CD1c-positive myeloid dendritic cell (primary cell): ENCODE data around the gene SNW1.
"Not testable (repeated sequence)": the region's sequence is repeated elsewhere in the genome, so short reads cannot be mapped to it uniquely, and the experiment has no call there.

Experiments used
- DNase-seq: peaks from one replicate; pipeline ENCODE4 v3.0.0-alpha.2; 2016; ENCODE audit errors: extremely low spot score

Gene SNW1

GRCh38 chr14:77747425-77747824 is 13.5 kb downstream of the SNW1 start:
- not testable (repeated sequence) for DNase-seq

GRCh38 chr14:77746064-77746702 is 14.8 kb downstream of the SNW1 start:
- DNase-seq = no peak

- no peak for DNase-seq
These were observed 19.5 kb downstream of the SNW1 start for GRCh38 chr14:77741438-77741837.

- no peak for DNase-seq
These were observed 22.3 kb downstream of the SNW1 start for GRCh38 chr14:77738559-77739250.

- no peak for DNase-seq
These were observed 29.9 kb downstream of the SNW1 start for GRCh38 chr14:77730976-77731497.

- no peak for DNase-seq
These were observed 38.7 kb downstream of the SNW1 start for GRCh38 chr14:77722301-77722700.

GRCh38 chr14:77721437-77721836 is 39.5 kb downstream of the SNW1 start:
- DNase-seq = no peak

GRCh38 chr14:77717608-77718305 is 43.2 kb downstream of the SNW1 start:
- DNase-seq = no peak

- no peak for DNase-seq
These were observed 46.0 kb downstream of the SNW1 start for GRCh38 chr14:77714926-77715325.

- DNase-seq = no peak
These were observed 50.6 kb downstream of the SNW1 start for GRCh38 chr14:77710364-77710763.

GRCh38 chr14:77709412-77709811 is 51.5 kb downstream of the SNW1 start:
- no peak for DNase-seq

- DNase-seq = no peak
These were observed 52.2 kb downstream of the SNW1 start for GRCh38 chr14:77708749-77709148.

GRCh38 chr14:77707724-77708408 is 53.1 kb downstream of the SNW1 start, which contains the start of the genes ALKBH1 and SLIRP:
Gene ALKBH1, minus strand, starts transcription at chr14:77708023. Its CDS starts 19 bp downstream, at chr14:77708004.
Gene SLIRP, plus strand, starts transcription at chr14:77708103. Its CDS starts 9 bp downstream, at chr14:77708112.
- DNase-seq = peak; percentile 96

- peak; percentile 15 for DNase-seq
These were observed 53.6 kb downstream of the SNW1 start for GRCh38 chr14:77707355-77707723.

- DNase-seq = no peak
These were observed 69.7 kb downstream of the SNW1 start for GRCh38 chr14:77691259-77691658.

GRCh38 chr14:77682158-77682553 is 78.8 kb downstream of the SNW1 start:
- DNase-seq = no peak

- no peak for DNase-seq
These were observed 79.5 kb downstream of the SNW1 start for GRCh38 chr14:77681196-77682157.

GRCh38 chr14:77674931-77675330 is 86.0 kb downstream of the SNW1 start:
- DNase-seq = no peak

- no peak for DNase-seq
These were observed 87.8 kb downstream of the SNW1 start for GRCh38 chr14:77673193-77673592.
